ENCODE data around the gene POFUT2.

The POFUT2 gene

DNA sequence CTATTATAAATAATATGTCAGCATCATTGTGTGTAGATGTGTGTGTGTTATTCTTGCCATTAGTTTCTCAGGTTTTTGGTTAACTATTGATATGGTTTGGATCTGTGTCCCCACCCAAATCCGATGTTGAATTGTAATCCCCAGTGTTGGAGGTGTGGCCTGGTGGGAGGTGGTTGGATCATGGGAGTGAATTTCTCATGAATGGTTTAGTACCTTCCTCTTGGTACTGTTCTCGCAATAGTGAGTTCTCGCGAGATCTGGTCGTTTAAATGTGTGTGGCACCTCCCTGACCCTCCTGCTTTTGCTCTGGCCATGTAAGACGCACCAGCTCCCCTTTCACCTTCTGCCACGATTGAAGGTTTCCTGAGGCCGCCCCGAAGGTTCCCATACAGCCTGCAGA lies 9.6 kb upstream of the POFUT2 start:
- TF ChIP-seq, protein P1, sequence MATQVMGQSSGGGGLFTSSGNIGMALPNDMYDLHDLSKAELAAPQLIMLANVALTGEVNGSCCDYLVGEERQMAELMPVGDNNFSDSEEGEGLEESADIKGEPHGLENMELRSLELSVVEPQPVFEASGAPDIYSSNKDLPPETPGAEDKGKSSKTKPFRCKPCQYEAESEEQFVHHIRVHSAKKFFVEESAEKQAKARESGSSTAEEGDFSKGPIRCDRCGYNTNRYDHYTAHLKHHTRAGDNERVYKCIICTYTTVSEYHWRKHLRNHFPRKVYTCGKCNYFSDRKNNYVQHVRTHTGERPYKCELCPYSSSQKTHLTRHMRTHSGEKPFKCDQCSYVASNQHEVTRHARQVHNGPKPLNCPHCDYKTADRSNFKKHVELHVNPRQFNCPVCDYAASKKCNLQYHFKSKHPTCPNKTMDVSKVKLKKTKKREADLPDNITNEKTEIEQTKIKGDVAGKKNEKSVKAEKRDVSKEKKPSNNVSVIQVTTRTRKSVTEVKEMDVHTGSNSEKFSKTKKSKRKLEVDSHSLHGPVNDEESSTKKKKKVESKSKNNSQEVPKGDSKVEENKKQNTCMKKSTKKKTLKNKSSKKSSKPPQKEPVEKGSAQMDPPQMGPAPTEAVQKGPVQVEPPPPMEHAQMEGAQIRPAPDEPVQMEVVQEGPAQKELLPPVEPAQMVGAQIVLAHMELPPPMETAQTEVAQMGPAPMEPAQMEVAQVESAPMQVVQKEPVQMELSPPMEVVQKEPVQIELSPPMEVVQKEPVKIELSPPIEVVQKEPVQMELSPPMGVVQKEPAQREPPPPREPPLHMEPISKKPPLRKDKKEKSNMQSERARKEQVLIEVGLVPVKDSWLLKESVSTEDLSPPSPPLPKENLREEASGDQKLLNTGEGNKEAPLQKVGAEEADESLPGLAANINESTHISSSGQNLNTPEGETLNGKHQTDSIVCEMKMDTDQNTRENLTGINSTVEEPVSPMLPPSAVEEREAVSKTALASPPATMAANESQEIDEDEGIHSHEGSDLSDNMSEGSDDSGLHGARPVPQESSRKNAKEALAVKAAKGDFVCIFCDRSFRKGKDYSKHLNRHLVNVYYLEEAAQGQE (IDR thresholded peaks at IDR 0.05; ENCODE audit: low read depth) = no peak
- TF ChIP-seq, protein P2, sequence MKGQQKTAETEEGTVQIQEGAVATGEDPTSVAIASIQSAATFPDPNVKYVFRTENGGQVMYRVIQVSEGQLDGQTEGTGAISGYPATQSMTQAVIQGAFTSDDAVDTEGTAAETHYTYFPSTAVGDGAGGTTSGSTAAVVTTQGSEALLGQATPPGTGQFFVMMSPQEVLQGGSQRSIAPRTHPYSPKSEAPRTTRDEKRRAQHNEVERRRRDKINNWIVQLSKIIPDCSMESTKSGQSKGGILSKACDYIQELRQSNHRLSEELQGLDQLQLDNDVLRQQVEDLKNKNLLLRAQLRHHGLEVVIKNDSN (IDR thresholded peaks at IDR 0.05) = no peak
- TF ChIP-seq TEAD4 (IDR thresholded peaks at IDR 0.05) = no peak
- TF ChIP-seq CREB1 (IDR thresholded peaks at IDR 0.05; ENCODE audit: low read depth) = no peak
- TF ChIP-seq EP300 (IDR thresholded peaks at IDR 0.05; ENCODE audit: borderline replicate concordance) = no peak
- TF ChIP-seq TAF1 (IDR thresholded peaks at IDR 0.05; ENCODE audit: low read depth) = no peak
- no peak for TF ChIP-seq TCF12 (IDR thresholded peaks at IDR 0.05; ENCODE audit: low read depth)
- TF ChIP-seq FOXM1 (IDR thresholded peaks at IDR 0.05; ENCODE audit: borderline replicate concordance, low read depth) = no peak
- no peak for TF ChIP-seq CEBPB (IDR thresholded peaks at IDR 0.05)
- TF ChIP-seq, protein P3, sequence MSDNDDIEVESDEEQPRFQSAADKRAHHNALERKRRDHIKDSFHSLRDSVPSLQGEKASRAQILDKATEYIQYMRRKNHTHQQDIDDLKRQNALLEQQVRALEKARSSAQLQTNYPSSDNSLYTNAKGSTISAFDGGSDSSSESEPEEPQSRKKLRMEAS (IDR thresholded peaks at IDR 0.05) = no peak
- TF ChIP-seq NFIC (IDR thresholded peaks at IDR 0.05) = no peak
- TF ChIP-seq RAD21 (IDR thresholded peaks at IDR 0.05; ENCODE audit: low read depth) = no peak
- TF ChIP-seq YY1 (IDR thresholded peaks at IDR 0.05; ENCODE audit: low read depth) = no peak
- no peak for TF ChIP-seq EGR1 (IDR thresholded peaks at IDR 0.05)
- no peak for TF ChIP-seq ZBTB7A (IDR thresholded peaks at IDR 0.05; ENCODE audit: low read depth)

DNA sequence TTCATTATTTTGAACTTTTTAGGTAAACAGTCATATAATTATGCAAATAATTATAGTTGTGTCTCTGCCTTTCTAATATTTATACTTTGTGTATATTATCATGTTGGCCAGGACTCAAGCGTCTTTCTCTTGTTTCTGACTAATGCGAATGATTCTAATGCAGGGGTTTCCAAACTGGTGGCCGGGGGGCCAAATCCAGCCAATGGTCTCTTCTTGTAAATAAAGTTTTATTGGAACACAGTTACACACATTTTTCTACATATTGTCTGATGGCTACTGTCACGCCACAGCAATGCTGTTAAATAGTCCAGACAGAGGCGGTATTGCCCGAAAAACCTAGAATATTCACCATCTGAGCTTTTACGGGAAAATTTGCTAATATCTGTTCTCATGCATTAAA lies 8.9 kb upstream of the POFUT2 start:
- TF ChIP-seq TAF1 (IDR thresholded peaks at IDR 0.05; ENCODE audit: low read depth) (no peak), CEBPB (IDR thresholded peaks at IDR 0.05) (no peak), EGR1 (IDR thresholded peaks at IDR 0.05) (no peak), NFIC (IDR thresholded peaks at IDR 0.05) (no peak), FOXM1 (IDR thresholded peaks at IDR 0.05; ENCODE audit: borderline replicate concordance, low read depth) (no peak), RAD21 (IDR thresholded peaks at IDR 0.05; ENCODE audit: low read depth) (no peak), CREB1 (IDR thresholded peaks at IDR 0.05; ENCODE audit: low read depth) (no peak), EP300 (IDR thresholded peaks at IDR 0.05; ENCODE audit: borderline replicate concordance) (no peak)
- TF ChIP-seq, protein P1 (IDR thresholded peaks at IDR 0.05; ENCODE audit: low read depth) = no peak
- TF ChIP-seq, protein P3 (IDR thresholded peaks at IDR 0.05) = no peak

DNA sequence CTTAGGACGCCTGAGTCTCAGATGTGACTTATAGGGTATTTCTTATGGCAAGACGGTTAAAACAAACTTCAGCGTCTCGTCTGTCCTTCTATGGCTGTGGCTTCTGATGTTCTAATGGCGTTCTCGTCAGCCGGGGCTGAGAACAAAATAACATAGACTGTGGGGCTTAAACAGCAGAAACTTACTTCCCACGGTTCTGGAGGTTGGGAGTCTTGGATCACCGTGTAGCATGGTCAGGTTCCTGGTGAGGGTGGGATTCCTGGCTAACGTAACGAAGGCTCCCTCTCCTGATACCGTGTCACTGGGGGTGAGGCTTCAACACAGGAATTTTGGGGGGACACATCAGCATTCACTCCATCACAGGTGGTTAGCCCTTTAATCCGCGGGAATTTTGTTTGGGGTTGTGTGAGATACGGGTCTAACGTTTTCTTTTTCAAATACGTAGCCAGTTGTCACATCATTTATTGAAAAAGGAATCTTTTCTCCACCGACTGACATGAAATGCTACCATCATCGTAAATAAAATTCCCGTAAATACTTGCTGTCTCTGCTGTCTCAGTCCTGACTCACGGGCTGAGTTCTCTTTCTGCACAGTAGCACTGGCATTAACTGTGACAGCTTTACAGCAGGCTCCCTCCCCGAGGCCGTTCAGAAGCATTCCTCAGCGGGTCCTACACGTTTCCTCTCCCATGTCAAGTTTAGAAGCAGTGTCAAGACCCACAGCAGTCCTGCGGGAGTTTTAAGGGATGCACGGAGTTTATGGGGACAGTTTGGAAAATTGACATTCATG lies 8.1 kb upstream of the POFUT2 start:
- TF ChIP-seq, protein P2 (IDR thresholded peaks at IDR 0.05) = no peak
- TF ChIP-seq TCF12 (IDR thresholded peaks at IDR 0.05; ENCODE audit: low read depth) = no peak
- TF ChIP-seq TEAD4 (IDR thresholded peaks at IDR 0.05) = no peak
- TF ChIP-seq, protein P1 (IDR thresholded peaks at IDR 0.05; ENCODE audit: low read depth) = no peak
- TF ChIP-seq YY1 (IDR thresholded peaks at IDR 0.05; ENCODE audit: low read depth) = no peak
- TF ChIP-seq FOXM1 (IDR thresholded peaks at IDR 0.05; ENCODE audit: borderline replicate concordance, low read depth) = no peak
- TF ChIP-seq TAF1 (IDR thresholded peaks at IDR 0.05; ENCODE audit: low read depth) = no peak
- no peak for TF ChIP-seq EGR1 (IDR thresholded peaks at IDR 0.05)
- no peak for TF ChIP-seq EP300 (IDR thresholded peaks at IDR 0.05; ENCODE audit: borderline replicate concordance)
- TF ChIP-seq ZBTB7A (IDR thresholded peaks at IDR 0.05; ENCODE audit: low read depth) = no peak
- no peak for TF ChIP-seq CEBPB (IDR thresholded peaks at IDR 0.05)
- TF ChIP-seq RAD21 (IDR thresholded peaks at IDR 0.05; ENCODE audit: low read depth) = no peak
- no peak for TF ChIP-seq CREB1 (IDR thresholded peaks at IDR 0.05; ENCODE audit: low read depth)
- TF ChIP-seq, protein P3 (IDR thresholded peaks at IDR 0.05) = no peak
- no peak for TF ChIP-seq NFIC (IDR thresholded peaks at IDR 0.05)

Measured in Ishikawa (cell line).